Pancreas (tissue), 10 donors: ENCODE results near the gene SPTLC2. TPM values are rescaled to one million over a fixed set of nuclear protein-coding genes. Genes with fewer than 3 reads are reported as not detected.
"Not testable (repeated sequence)": the region's sequence is repeated elsewhere in the genome, so short reads cannot be mapped to it uniquely, and the experiment has no call there.

ENCODE experiments used
- ATAC-seq, 4 donors: fragments of 200-7000 bp; cut with Tn5 transposase; one replicate each; pipeline versions ENCODE4 v1.8.0 to v1.9.1; 2020; ENCODE audit warnings: mild to moderate bottlenecking in 4 of 4, moderate library complexity in 4 of 4
- DNase-seq, 6 donors: peaks; one replicate each; pipeline ENCODE4 v3.0.0-alpha.2; 2020
- FAIRE-seq: peaks from 2 replicates; lab custom pipeline; 2012; peaks lifted over from hg19 to GRCh38; lab: Jason Lieb, UNC
- H3K27ac ChIP-seq, 4 donors: fragments of 200-600 bp; sonication (generic); 1 replicate in 3 of 4; 2 replicates in 1 of 4; pipeline versions ENCODE4 v1.5.0 to v1.8.0; 2020
- H3K27me3 ChIP-seq, 4 donors: fragments of 200-600 bp; one replicate each; pipeline ENCODE4 v1.8.0; 2021
- H3K36me3 ChIP-seq, 3 donors: fragments of 200-600 bp; sonication (generic) in 1 of 3; one replicate each; pipeline versions ENCODE4 v1.5.0 to v1.8.0; 2020 to 2021
- H3K4me1 ChIP-seq, 3 donors: fragments of 200-600 bp; one replicate each; pipeline ENCODE4 v1.8.0; 2021
- H3K4me3 ChIP-seq, 4 donors: fragments of 200-600 bp; sonication (generic) in 2 of 4; one replicate each; pipeline versions ENCODE4 v1.5.0 to v1.8.0; 2020 to 2021
- H3K9me3 ChIP-seq, 4 donors: fragments of 200-600 bp; one replicate each; pipeline ENCODE4 v1.8.0; 2021
- WGBS, 2 donors: extraction: QIAGEN DNeasy Blood & Tissue Kit; methylation state at CpG; one replicate each; pipeline ENCODE4 v1.1.7; 2013; 5-methylcytosine and 5-hydroxymethylcytosine counted together
- intact Hi-C, 3 donors: fragments of 100-400 bp; cut with DNase I; formaldehyde crosslinking; loops; one replicate each; pipeline versions ENCODE4 v1.11.1 to v1.14.2; 2022
- polyA plus RNA-seq, 2 donors: library from polyadenylated mRNA; stranded (reverse); fragments of 200-250 nt; gene quantifications; one replicate each; pipeline ENCODE4 v1.2.3, GENCODE V29; 2013
- total RNA-seq, 6 donors: library from RNA; stranded (reverse); fragmentation: NEBNext Ultra II Directional in 4 of 6; extraction: Animal tissue kit (Norgen Biotek cat#: 25700) in 4 of 6; gene quantifications; one replicate each; pipeline versions ENCODE4 v1.2.1 to v1.2.4, GENCODE V29; 2021 to 2023
- TF ChIP-seq, protein P1 (sequence below), 4 donors: fragments of 200-600 bp; sonication (generic) in 3 of 4; IDR thresholded peaks; one replicate each; pipeline versions ENCODE4 v1.5.0 to v1.8.0; 2021; ENCODE audit warnings: antibody characterized with exemption in 4 of 4
- donor health status: healthy with polysubstance abuse.
- donor health status: DM: no; HTN: no; CAD: no; lungs with moderate emphysema.
- donor health status: DM: no; HTN: no; CAD: no.
- donor health status: control.
- donor health status: control.
- donor health status: Bipolar disorder and iron deficiency.
- donor health status: DM: yes; HTN: yes; CAD: no.
- donor health status: DM: no; HTN: no; CAD: no.
- donor health status: DM: no; HTN: no; CAD: no.
- donor health status: DM: yes; HTN: yes; CAD: no.

The SPTLC2 gene
- total and polyA plus RNA-seq, 8 donors: 3.2 to 19.4 (median 8.7) TPM

DNA sequence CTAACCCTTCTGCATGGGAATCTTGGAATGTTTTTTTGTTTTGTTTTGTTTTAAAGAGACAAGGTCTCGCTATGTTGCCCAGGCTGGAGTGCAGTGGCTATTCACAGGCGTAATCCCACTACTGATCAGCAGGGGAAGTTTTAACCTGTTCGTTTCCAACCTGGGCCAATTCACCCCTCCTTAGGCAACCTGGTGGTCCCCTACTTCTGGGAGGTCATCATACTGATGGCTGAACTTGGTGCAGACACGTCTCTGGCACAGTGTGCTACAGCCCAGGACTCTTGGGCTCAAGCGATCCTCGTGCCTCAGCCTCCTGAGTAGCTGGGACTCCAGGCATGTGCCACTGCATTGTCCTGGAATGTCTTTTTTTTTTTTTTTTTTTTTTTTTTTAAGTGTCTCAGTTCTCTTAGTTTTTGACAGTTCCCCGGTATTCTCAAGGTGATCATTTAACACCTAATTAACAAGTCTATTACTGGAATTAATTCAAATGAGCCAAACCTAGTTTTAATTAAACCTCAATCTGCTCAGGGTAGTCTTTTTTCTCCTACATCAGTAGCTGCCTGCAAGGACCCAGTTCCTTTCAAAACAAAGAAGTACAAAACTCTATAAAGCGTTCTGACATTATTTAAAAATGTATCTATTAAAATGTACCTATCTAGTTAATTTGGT is 68.8 kb downstream of the SPTLC2 start:
- Histone ChIP-seq H3K4me1 (peaks cover 0 to 8% (median 0%) of the 10 kb centered on the region in 3 donors), H3K27me3 (no peaks in the 10 kb centered on the region), H3K36me3 (peaks cover 0 to 8% (median 6%) of the 10 kb centered on the region in 3 donors), H3K27ac (no peak overlapping the region), H3K4me3 (no peak overlapping the region), H3K9me3 (no peaks in the 10 kb centered on the region)
- FAIRE-seq (no peak), ATAC-seq (no peak), DNase-seq (no peak)
- WGBS, 2 donors: 86 to 89% methylated on average over 8 of the region's 8 CpGs
- TF ChIP-seq, protein P1, sequence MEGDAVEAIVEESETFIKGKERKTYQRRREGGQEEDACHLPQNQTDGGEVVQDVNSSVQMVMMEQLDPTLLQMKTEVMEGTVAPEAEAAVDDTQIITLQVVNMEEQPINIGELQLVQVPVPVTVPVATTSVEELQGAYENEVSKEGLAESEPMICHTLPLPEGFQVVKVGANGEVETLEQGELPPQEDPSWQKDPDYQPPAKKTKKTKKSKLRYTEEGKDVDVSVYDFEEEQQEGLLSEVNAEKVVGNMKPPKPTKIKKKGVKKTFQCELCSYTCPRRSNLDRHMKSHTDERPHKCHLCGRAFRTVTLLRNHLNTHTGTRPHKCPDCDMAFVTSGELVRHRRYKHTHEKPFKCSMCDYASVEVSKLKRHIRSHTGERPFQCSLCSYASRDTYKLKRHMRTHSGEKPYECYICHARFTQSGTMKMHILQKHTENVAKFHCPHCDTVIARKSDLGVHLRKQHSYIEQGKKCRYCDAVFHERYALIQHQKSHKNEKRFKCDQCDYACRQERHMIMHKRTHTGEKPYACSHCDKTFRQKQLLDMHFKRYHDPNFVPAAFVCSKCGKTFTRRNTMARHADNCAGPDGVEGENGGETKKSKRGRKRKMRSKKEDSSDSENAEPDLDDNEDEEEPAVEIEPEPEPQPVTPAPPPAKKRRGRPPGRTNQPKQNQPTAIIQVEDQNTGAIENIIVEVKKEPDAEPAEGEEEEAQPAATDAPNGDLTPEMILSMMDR (IDR thresholded peaks at IDR 0.05): no peak
- intact Hi-C loops: no loop called here

DNA sequence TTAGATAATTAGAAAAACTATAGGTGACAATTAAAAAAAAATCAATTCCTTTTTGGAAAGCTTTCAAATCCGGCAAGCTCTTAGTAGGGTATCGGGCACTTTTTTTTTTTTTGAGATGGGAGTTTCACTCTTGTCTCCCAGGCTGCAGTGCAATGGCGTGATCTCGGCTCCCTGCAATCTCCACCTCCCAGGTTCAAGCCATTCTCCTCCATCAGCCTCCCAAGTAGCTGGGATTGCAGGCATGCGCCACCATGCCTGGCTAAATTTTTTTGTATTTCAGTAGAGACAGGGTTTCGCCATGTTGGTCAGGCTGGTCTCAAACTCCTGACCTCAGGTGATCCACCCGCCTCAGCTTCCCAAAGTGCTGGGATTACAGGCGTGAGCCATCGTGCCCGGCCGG is 71.3 kb downstream of the SPTLC2 start:
- H3K27me3 ChIP-seq, intact Hi-C loops, H3K9me3 ChIP-seq, DNase-seq, H3K27ac ChIP-seq, FAIRE-seq, ATAC-seq, H3K36me3 ChIP-seq, H3K4me3 ChIP-seq, H3K4me1 ChIP-seq: not testable (repeated sequence)
- 93 to 96% methylated on average over 11 of the region's 11 CpGs for WGBS, 2 donors

DNA sequence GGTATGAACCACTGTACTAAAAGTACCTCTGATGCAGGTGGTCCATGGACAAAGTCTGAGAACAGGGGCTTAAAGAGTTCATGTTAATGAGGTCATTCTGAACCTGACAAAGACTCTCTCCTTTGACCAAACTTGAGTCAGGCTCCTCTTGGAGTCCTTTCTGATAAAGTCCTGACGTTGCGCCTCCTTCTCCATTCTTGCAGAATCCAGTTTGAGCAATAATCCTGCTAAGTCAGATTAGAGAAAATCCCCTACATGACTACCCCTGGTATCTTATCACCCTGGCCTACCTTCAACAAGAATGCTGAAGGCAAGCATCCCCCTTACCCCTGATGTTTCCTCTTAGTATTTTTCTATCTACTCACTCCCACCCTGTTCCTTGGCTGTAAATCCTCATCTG is 71.9 kb downstream of the SPTLC2 start:
- H3K4me1 ChIP-seq: peaks cover 0 to 8% (median 0%) of the 10 kb centered on the region in 3 donors
- DNase-seq (no peak), FAIRE-seq (no peak), ATAC-seq (no peak)
- intact Hi-C loops: no loop called here
- WGBS, 2 donors: 92 to 95% methylated on average over 2 of the region's 2 CpGs
- TF ChIP-seq, protein P1 (IDR thresholded peaks at IDR 0.05): no peak
- H3K9me3 ChIP-seq: no peaks in the 10 kb centered on the region
- H3K4me3 ChIP-seq: no peak overlapping the region
- H3K36me3 ChIP-seq: no peaks in the 10 kb centered on the region
- no peak overlapping the region for H3K27ac ChIP-seq
- H3K27me3 ChIP-seq: no peaks in the 10 kb centered on the region

DNA sequence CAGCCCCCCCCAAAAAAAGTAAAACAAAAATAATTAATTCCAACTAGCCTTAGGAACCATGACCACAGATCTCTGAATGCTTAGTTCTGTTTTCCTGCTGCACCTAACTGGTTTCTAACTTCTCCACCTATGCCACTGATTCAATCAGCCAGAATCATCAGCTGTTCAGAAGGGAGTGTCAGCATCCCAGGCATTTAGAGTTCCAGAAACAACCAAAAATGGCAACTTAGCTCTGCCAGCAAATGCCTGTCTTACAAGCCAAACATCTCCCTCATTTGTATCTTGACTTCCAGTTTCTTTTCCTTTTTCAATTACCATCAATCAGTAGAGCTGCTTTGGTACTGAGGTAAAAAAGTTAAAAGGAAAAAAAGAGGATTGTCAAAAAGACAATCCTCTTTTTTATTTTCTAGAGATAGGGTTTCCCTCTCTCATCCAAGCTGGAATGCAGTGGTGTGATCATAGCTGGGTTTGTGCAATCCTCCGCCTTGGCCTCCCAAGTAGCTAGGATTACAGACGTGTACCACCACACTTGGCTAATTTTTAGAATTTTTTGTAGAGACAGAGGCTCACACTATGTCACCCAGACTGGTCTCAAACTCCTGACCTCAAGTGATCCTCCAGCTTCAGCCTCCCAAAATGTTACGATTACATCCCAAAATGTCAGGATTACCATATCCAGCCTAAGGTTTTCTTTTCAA is 72.7 kb downstream of the SPTLC2 start:
- intact Hi-C loops: no loop called here
- H3K27me3 ChIP-seq: no peaks in the 10 kb centered on the region
- H3K9me3 ChIP-seq: no peaks in the 10 kb centered on the region
- no peak for DNase-seq
- H3K36me3 ChIP-seq: no peaks in the 10 kb centered on the region
- no peak for ATAC-seq
- H3K27ac ChIP-seq: no peak overlapping the region
- TF ChIP-seq, protein P1 (IDR thresholded peaks at IDR 0.05): no peak
- H3K4me3 ChIP-seq: no peak overlapping the region
- no peak for FAIRE-seq
- 94 to 98% methylated on average over 3 of the region's 3 CpGs for WGBS, 2 donors
- peaks cover 0 to 8% (median 0%) of the 10 kb centered on the region in 3 donors for H3K4me1 ChIP-seq

DNA sequence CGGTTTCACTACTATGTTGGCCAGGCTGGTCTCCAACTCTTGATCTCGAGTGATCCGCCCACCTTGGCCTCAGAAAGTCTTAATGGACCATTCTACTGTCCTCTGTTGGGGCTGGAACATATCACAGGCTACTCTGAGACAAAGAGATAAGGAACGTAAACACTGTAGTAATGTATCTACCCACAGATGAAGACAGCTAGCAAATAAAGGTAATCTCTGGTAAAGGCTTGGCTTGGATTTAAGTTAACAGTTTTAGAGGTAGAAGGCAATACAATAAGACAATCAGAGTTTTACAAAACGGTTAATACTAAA is 73.2 kb downstream of the SPTLC2 start:
- Histone ChIP-seq H3K4me3 (no peak overlapping the region), H3K4me1 (peaks cover 0 to 8% (median 0%) of the 10 kb centered on the region in 3 donors), H3K27ac (peak overlapping the region in 1 of 4 donors; percentile 1), H3K27me3 (no peaks in the 10 kb centered on the region), H3K36me3 (no peaks in the 10 kb centered on the region), H3K9me3 (no peaks in the 10 kb centered on the region)
- DNase-seq: no peak
- WGBS, 2 donors: 66 to 68% methylated on average over 5 of the region's 5 CpGs
- FAIRE-seq: no peak
- TF ChIP-seq, protein P1 (IDR thresholded peaks at IDR 0.05): no peak
- no peak for ATAC-seq
- intact Hi-C loops: no loop called here
